ENCODE data around the gene FAF1.

DNA sequence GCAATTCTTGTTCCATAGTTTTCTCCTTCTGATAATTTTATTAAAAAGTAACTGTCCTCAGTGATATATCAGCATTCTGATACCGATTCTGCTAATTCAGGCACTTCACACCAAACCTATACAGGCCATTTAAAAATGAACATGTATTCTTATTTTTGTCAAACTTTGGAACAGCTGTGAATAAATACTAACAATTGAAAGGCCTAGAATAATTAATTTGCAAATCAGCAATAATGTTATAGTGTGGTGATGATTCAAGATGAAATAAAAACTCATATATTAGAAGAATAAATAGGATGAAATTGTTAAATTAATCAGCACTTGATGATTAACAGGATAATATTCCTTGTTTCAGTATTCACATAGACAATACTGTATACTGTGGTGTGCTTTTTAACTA is 19.9 kb upstream of the FAF1 start:
- TF ChIP-seq, protein P1, sequence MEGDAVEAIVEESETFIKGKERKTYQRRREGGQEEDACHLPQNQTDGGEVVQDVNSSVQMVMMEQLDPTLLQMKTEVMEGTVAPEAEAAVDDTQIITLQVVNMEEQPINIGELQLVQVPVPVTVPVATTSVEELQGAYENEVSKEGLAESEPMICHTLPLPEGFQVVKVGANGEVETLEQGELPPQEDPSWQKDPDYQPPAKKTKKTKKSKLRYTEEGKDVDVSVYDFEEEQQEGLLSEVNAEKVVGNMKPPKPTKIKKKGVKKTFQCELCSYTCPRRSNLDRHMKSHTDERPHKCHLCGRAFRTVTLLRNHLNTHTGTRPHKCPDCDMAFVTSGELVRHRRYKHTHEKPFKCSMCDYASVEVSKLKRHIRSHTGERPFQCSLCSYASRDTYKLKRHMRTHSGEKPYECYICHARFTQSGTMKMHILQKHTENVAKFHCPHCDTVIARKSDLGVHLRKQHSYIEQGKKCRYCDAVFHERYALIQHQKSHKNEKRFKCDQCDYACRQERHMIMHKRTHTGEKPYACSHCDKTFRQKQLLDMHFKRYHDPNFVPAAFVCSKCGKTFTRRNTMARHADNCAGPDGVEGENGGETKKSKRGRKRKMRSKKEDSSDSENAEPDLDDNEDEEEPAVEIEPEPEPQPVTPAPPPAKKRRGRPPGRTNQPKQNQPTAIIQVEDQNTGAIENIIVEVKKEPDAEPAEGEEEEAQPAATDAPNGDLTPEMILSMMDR (IDR thresholded peaks at IDR 0.05; ENCODE audit: low read depth, low read length), result no peak
- no peak for TF ChIP-seq EZH2phosphoT487 (IDR thresholded peaks at IDR 0.05; ENCODE audit: low read depth)

All from OCI-LY3 (cell line).